ENCODE results near the gene KIAA0753.

The KIAA0753 gene

DNA sequence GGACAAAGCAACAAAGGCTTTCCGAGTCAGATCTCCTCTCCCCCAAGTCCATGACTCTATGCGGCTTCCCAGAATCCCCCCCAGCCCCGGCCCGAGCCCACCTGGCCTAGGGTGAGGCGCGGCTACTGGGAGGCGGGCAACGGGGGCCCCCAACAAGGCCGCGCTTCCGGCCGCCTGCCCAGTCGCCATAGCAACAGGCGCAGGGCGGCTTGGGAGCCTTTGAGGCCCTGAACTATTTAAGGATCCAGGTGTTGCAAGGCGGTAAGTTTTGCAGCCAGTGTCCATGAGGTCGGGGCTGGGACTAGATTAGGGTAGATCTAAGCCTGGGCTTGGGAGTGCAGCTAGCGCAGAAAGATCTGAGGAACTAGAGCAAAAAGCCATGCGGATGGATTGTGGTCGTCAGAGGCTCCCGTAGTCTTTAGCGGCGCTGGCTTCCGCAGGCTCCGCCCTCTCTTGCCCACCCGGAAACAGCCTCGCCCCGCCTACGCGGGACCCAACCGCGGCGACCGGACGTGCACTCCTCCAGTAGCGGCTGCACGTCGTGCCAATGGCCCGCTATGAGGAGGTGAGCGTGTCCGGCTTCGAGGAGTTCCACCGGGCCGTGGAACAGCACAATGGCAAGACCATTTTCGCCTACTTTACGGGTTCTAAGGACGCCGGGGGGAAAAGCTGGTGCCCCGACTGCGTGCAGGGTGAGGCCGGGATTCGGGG is at the start of gene KIAA0753, which contains the start of gene TXNDC17:
Gene KIAA0753 (minus strand): TSS at position 176 of the 711 bp plus-strand sequence. CDS start 5,608 bp downstream, outside the sequence.
Gene TXNDC17 (plus strand): TSS at position 525 of the 711 bp plus-strand sequence. CDS start 23 bp downstream, at position 548.
- peak; percentile 97 for DNase-seq

DNA sequence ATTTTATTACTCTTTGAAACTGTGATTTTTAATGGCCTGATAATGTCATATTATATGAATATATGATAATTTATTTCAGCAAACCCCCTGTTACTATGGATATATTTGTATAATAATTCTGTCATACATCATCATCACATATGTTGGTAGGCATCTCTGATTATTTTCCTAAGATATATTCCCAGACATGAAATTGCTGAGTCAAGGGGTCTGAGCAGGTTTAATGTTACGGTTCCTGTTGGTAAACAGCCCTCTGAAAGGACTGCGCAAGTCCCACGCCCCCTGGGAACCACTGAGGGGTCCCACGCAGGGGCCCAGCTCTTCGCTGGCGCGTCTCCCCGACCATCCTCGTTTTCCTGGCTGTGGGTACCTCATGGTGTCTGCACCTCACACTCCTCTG is 48.4 kb upstream of the KIAA0753 start:
- no peak for DNase-seq

DNA sequence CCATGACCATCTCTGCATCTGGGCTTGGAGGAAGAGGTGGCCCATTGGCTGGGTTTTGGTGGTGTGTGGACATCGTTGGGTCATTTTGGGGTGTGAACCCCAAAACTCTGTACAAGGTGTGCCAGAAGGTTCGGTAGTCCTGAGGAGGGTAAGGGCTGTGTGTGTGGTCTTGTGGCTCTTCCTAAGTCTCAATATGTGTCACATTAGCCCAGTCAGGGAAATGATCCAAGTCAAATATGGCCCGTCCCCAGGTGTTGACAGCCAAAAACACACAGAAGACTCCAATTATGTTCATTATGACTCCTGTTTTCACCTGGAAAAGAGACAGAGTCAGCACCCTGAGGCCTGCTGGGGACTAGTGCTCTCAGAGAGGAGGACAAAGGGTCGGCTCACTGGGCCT is 45.5 kb upstream of the KIAA0753 start:
- DNase-seq, result no peak

DNA sequence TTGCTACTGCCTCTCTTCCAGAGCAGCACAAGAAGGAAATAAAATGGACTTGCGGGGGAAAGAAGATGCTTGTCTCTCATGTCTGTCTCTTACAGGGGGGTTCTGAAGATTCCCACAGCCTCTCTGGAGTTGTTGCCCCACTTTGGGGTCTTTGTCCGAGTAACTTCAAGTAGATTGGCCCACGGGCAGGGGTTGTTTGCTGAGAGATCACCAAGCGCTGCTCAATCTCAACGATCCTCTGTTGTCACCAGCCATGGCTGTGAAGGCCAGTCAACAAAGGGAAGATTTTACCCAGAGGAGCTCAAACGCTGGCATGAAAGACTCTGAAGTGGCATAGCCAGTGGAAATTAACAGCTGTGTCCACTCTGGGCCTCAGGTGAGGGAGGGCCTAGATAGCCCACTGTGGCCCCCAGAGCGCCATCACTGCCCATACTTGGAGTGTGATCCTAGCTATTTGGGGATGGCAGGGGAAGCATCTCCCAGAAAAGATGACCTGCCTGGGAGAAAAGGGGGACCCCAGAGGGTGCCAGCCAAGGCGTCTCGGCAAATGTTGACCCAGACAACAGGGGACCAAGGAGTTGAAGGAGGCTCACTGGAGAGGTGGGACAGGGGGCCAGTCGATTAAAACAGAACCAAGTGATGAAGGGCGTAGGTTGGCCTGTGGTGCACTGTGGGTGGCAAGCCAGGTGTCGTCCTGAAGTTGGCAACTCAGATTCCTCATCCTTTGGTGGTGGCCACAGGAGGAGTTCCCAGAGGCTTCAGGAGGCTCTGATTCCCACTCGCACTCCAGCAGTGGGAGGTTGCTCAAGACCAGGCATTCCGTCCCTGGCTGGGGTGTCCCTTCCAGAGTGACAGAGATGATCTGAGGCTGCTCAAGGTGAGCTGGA is 44.6 kb upstream of the KIAA0753 start:
- no peak for DNase-seq

DNA sequence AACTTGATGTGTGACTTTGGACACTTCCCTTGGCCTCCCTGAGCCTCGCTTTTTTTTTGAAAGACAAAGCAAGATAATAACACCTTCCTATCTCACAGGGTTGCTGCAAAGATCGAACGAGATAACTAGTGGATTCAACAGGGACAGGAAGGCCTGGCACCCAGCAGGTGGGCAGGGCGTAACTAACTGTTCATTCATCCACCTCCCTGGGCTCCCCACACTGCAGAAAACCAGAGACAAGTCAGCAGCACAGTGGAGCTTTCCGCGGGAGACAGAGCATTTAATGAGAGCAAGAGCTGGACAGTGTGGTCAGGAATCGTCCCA is 43.9 kb upstream of the KIAA0753 start:
- no peak for DNase-seq

DNA sequence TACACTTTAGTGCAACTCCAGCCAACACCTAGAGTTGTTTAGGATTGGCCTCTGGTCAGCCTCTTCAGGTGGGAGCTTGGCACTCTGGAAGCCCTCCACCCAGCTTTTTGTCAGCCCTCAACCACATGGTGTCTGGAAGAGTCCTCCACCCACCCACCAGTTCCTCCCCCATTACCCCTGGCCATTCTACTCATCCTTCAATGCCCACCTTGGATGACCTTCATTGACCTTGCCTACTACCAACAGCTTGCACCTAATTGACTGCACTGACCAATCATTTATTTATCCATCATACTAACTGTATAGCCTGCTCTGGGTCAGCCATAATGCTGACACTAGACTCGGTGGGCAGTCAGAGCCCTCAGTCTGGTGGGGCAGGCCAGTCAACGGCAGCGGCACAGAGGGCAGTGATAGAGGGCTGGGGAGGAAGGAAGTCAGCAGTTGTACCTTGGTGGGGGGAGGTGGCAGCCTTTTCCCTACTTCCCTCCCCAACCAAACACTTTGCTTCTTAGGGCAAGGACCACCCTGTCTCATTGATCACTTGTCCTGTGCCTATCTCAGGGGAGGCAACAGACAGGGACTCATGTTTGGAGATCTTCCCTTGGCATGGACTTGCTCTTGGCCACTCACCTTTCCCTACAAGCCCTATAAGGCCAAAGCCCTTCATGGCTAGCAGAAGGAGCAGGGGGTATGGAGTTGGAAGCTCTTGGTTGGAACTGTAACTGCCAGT is 43.4 kb upstream of the KIAA0753 start:
- DNase-seq, result no peak

DNA sequence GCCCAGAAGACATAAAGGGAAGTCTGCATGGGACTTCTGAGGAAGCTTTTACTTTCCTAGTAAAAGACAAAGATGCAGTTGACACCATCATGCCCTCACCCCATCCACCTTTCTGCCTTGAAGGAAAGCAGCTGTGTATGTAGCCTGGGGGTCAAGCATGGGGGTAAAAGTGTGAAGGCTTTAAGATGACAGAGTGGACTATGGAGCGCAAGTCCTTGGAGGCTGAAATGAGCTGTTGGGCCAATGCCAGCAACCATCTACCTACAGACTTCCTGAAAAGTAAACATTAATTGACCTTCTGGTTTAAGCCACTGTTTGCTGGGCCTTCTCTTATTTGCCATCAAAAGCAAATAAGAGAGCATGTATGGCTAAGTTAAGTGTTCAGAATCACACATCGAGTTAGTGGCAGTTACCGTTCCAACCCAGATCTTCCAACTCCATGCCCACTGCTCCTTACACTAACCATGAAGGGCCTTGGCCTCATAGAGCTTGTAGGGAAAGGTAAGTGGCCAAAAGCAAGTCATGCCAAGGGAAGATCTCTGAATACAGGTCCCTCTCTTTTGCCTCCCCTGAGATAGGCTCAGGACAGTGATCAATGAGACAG is 42.7 kb upstream of the KIAA0753 start:
- DNase-seq, result no peak

DNA sequence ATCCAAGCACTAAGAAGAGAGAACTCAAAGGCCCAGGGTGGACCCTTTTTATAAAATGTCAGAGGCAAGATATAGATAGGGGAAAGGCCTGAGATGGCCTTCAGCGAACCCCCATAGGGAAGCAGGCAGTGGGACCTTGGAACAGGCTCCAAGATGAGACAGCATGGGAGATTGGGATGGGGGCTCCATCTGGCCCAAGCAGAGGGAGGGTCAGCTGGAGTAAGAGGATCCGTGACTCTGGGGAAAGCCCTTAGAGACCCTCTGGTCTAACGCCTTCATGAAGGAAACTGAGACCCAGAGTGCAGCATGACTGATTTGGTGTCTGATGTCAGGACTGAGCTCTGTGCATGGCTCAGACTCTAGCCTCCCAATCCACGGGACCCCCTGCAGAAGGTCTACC is 41.8 kb upstream of the KIAA0753 start:
- DNase-seq, result no peak

DNA sequence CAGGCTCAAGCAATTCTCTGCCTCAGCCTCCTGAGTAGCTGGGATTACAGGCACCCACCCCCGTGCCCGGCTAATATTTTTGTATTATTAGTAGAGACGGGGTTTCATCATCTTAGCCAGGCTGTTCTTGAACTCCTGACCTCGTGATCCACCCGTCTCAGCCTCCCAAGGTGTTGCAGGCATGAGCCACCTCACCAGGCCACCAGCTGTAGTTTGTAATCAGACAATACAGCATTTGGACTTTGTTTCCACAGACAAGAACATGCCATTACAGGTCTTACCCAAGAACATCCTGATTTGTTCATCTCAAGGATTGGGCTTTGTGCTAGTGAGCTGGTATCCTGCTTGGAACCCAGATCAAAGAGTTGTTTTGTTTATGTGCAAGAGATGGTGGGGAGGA is 41.2 kb upstream of the KIAA0753 start:
- no peak for DNase-seq

DNA sequence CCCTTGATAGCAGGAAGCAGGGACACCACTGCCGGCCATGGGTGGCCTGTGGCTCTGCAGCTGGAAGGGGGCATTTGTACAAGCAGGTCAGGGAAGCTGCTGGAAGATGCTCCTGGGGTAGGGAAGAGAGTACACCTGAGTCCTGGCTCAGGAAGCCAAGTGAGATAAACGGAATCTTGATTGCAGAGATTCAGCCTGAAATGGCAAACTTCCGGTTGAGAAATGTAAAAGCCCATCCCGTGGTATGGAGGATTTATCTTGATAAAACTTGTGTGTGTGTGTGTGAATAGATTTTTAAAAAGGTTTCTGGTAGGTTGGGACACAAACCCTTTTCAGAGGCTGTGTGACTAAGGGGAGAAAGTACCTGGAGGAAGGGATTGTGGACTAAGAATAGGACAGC is 40.7 kb upstream of the KIAA0753 start:
- DNase-seq, result no peak

DNA sequence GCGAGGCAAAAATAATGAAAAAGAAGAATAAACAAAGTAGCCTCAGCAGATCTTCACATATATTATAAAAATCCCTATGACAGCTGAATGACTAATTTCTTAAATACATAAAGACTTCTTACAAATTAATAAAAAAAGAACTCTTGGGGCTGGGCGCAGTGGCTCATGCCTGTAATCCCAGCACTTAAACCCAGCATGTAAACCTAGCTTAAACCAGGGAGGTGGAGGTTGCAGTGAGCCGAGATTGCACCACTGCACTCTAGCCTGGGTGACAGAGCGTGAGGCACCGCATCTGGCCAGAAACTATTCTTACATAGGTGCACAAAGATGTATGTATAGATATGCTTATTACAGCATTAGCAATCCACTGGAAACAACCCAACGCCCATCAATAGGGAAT is 38.7 kb upstream of the KIAA0753 start:
- no peak for DNase-seq

DNA sequence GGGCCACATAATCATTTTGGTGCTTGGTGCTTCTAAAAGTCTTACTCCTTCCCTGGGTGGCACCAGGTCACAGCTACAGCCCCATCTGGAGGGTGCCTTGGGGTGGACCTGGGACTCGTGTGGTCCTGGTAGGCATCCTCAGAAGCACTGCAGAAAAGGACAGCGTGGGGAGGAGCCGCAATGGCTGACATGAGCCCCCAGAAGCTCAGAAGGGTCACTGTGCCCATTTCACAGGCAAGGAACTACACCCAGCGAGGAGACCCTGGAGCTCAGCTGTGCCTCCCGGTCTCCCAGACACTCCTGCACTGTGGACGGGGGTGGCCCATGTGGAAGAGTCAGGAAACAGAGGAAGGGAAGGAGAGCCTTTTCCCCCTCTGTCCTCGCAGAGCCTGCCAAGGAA is 37.4 kb upstream of the KIAA0753 start:
- DNase-seq, result no peak

DNA sequence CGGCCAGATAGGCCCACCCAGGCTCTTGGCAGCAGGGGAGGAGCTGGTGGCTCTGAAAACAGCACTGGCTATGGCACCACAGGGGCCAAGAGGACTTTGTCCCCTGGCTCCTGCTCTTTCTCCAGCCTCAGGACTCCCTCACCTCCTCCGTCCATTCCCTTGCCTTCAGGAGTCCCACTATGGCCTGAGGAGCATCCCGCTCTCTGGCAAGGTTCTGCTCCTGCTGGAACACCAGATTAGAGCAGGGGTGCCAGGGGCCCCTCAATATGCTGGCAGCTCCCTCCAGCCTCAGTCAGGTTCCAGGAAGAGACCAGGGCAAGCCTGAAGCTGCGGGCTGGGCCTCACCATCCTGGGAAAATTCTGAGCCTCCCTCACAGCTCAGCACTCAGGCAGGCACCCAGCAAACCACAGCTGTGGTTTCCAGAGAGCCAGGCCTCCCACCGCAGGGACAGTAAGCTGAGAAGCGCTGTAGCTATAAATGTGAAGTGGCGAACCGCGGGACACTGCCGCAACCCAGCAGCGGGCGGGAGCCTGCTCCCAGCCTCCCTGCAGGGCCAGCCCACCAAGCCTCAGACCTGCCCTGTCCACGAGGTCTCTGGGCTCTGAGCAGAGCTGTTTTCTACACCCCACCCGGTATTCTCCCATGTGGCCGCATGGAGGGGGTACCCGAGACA is 36.8 kb upstream of the KIAA0753 start:
- DNase-seq, result peak; percentile 88

DNA sequence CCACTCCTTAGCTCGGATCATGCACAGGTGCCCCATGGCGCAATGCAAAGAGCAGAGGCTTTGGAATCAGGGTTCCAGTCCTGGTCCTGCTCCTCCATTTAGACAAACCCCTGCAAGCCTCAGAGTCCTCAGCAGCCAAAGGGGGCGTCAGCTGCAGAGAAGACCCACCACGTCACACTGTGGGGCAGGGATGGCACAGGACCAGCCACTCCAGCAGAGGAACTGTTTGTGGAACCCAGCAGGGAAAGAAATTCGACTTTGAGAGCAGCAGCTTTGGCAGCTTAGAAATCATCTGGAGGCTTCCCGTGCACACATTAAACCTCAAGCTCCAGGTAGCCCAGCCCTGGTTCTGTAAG is 36.3 kb upstream of the KIAA0753 start:
- DNase-seq, result no peak

DNA sequence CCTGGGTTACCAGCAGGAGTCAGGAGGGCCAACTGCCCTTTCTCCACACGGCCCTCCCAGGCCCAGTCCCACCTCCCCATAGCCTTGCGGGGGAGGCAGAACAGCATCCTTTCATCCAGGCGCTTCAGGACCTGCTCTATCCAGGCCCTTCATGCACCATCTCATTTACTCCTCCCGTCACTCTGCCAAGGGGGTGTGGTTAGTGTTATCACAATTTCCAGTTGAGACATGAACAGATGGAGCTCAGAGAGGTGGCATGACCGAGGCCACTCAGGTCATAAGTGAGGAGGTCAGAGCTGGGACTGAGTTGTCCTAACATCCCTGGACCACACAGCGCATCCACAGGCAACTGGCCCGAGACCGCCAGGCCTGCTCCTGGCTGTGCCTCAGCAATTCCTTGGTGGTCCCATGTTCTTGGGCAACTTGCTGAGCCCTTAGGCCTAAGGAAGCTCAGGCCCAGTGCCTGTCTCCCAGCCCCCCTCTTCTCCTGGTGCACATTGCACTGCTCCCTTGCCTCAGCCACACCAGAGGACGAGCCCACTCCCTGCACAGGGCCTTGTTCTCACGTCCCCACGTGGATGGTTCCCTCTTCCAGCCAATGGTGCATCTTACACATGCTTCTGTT is 34.8 kb upstream of the KIAA0753 start:
- peak; percentile 78 for DNase-seq

DNA sequence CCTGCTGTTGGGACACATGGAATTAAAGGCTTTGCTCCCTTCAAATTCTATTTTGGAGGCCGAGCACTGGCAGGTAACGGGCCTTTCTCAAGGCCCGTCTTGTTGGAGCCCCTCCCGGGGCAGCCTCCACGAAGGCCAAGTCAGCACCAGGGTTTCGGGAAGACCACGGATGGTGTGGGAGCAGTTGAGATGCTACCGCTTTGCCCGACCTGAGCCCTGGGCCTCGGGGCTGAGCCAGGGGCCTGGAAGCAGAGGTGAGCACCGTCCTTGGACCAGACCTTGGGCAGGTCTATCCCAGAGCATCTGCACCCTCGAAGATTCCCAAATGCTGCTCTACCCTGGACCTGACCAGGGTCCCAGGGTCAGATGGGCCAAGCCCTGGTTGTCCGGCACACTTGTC is 34.1 kb upstream of the KIAA0753 start:
- DNase-seq, result no peak

DNA sequence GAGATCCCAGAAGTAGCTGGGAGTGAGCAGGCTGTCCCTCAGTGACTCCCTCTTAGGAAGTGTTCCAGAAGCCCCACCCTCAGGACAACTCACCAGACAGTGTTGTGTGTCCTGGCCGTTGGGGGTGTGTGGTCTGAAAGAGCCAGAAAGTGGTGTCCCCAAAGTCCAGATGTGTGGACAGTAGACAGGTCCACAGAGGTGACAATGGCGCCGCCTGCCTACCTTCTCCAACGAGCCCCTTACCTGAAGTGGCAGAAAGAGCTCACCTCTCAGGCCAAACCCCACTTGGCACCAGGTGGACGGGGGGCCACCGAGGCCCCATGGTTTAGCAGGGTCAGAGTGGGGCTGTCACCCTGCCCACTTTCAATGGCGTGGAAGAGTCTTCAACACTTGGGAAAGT is 30.9 kb upstream of the KIAA0753 start:
- no peak for DNase-seq

DNA sequence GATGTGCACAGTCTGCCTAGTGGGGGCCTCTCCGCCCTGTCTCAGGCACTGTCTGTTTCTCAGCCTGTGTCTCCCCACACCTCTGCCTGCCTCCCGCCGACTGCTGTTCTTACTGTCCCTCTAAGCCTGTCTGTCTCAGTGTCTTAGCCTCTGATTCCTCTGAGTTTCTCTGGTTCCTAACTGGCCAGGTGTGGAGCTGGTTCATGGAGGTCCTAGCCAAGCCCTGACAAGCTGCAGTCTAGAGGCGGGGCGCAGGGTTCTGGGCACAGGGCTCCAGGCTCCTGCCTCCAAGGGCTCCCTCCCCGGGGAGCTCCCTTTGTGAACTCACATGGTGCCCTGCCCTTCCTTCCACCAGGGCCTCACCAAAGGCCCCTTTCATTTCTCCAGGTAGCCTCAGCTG is 30.5 kb upstream of the KIAA0753 start:
- no peak for DNase-seq

DNA sequence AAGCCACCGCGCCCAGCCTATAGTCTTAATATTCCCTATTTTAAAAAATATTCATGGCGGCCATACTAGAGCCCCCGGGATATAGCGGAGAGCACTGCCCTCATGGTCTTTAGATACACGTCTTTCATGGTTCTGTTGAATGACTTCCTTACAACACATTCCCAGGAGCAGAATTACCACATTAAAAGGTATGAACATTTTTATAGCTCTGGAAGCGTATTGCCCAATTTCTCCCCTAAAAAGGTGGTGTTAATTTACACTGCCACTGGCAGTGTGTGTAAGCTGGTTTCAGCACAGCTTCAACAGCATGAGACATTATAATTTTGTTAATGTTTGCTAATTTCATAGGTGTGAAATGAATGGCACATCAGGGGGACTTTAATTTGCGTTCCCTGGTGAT is 30.1 kb upstream of the KIAA0753 start:
- DNase-seq, result no peak

DNA sequence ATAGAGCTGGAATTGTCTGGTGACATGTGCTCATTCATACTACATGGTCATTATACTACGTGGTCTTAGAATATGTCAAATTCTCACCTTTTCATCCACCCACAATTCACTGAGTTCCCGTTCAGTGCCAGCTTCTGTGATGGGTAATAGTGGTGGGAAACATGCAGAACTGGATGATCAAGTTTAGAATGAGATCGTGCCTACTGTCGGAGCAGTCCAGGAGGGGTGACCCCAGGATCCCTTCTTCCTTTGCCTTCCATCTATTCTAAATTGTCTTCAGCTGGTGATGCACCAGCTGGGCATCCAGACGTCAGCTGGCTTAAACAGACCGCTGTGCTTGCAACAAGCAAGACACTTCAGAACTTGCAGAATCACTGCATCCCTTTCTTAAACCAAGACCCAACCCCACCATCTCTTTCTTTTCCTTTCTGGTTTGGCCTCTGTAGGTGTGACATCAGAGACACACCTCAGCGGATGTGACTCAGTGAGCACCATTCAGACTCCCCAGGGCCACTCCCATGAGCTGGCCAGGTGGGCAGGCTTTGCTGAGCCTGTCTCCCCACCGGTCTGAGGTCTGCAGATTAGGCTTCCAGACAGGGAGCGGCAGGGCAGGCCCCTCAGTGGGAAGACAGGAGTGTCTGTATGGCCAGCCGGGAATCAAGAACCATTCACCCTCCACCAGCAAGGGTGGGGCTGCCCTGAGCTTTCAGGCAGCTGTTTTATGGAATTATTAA is 29.1 kb upstream of the KIAA0753 start:
- no peak for DNase-seq

DNA sequence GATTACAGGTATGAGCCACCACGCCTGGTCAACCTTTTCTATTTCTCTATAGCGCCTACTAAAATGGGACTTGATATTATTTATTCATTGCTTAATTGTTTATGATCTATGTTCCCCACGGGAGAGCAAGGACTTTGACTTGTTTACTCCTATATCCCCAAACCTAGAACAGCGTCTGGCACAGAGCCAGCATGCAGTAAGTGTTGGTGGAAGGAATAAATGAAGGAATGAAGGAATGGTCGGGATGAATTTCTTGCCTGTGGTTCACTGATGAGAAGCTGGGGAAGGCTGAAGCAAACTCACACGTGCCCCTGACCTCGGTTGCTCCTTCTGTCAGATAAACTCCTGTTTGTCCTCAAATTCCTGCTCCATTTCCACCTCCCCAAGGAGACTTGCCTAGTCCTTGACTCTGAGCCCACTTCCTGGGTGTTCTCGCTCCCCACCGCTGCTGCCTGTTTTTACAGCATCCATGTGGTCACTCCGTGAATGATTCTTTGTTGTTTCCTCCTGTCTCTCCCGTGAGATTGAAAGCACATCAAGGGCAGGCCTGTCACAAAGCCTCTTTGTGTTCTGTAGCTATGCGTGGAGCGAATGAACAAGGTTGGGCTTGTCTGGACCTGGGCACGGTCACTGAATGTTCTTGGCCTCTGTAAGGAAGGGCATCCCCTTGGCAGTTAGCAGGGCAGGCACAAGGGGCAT is 28.4 kb upstream of the KIAA0753 start:
- no peak for DNase-seq

Measured in OCI-M1 (cell line).